ENCODE data around the gene PTTG1IP2.
"Not testable (repeated sequence)": the region's sequence is repeated elsewhere in the genome, so short reads cannot be mapped to it uniquely, and the experiment has no call there.

Gene PTTG1IP2

DNA sequence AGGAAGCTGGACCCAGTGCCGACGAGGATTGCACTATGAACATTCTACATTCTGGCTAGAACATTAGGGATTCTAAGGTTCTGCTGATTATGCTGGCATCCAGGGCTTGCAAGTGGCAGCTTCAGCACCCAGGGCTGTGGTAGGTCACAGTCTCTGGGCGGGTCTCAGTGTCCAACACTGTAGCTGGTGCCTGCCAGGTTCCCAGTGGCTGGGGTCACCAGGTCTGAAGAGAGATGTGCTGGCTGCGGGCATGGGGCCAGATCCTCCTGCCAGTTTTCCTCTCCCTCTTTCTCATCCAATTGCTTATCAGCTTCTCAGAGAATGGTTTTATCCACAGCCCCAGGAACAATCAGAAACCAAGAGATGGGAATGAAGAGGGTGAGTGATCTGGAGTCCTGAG lies at the start of gene PTTG1IP2:
Gene PTTG1IP2, plus strand, starts transcription at position 86 of the 400 bp plus-strand sequence. Its CDS starts 148 bp downstream, at position 234.
- no peak for DNase-seq

DNA sequence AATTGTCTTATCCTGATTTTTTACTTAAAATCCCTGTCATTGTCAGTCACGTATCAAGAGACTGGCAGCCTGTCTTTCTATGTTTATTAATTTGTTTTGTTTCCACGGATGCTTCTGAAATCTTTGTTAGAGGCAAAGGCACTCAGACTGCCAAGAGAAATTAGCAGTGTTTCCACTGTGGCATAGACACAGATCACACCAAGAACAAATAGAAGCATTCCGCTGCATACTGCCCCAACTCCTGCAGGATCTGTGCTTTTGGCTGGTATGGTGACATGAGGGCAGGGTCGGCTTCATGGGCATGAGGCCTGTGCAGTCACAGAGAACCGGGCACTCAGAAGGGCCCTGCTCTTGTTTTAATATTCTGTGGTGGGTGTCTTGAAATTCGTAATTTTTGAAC lies 47.8 kb upstream of the PTTG1IP2 start:
- DNase-seq = no peak

DNA sequence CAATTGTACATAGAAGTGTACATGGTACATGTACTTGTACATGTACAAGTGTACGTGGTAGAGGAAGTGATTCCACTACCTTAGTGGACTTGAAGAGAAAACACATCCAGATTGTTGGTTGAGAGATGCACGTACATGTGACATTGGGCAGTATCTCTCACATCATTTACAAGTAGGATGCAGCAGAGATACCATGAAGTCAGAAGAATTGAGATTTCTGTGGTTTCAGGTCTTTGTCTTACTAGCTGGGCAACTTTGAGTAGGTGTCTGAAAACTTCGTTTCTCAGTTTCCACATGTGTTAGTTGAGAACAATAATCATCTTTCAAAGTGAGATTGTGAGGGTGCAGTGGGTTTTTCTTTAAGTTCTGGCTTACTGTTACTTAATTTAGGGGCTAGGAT lies 44.7 kb upstream of the PTTG1IP2 start:
- DNase-seq = no peak

DNA sequence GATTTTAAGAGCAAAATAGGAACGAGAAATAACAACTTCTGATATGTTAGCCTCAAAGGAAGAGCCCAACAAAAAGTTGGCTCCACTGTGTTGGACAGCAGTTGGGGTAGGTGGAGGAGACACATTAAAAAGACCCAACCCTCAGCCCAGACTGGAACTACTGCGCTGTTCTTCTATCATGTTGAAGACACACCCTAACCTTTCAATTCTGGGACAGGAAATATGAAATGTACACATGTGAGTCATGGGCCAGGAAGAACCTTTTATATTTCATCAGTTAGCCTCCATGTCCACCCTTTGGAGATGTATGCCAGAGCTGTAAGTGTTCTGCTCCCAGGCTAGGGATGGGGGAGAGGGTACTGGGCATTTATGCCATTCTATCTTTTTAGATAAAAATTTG lies 44.1 kb upstream of the PTTG1IP2 start:
- no peak for DNase-seq

DNA sequence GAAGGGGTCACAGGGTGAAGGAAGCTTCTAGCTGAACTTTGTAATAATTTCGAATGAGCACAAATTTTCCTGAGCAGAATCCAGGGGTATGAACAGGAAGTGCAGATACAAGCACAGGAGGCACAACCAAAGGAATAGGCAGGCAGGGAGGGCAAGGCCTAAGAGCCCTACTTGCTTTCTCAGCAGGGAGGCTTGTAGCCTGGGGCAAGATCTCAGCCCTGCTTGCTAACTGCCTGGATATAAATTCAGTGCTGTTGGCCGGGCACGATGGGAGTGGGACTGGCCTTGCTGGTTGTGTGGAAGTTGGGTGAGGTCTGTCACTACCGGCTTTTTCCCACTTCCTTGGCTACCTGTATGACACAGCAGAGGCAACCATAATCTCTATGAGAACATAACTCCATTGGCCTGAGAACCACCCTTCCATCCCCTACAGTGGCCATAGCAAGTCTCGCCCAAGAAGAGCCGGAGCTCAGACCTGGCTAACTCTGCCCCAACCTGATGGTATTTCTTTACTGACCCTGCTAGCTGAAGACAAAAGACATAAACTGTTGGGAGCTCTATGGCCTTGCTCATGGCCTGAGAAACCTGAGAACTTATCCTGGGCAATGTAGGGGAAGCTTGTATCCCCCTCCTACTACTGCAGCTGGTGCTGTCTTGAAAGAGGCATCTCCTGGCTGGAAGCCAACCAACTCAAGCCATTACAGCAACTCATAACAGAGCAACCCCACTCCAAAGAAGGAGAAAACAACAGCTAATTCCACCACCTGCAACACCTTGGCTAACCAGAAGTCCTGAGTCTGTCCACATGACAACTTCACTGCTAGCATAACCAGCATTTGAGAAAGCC lies 38.6 kb upstream of the PTTG1IP2 start:
- no peak for DNase-seq

DNA sequence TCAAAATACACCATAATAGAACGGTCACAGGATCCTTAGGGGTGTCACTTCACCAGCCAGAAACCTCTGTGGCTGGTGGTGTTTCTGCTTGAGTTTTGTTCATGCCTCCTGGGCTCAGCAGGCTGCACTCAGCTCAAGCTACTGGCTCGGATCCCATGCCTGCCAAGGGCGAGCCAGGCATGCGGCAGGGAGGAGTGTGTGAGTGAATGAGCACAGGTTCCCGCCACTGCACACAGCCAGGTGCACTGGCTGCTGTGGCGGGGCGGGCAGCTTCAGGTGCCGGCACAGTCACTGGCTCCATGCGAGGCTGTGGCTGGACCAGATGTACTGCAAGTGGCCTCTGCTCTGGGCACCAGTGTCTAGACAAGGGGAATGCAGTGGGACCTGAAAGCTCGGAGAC lies 36.7 kb upstream of the PTTG1IP2 start:
- no peak for DNase-seq

DNA sequence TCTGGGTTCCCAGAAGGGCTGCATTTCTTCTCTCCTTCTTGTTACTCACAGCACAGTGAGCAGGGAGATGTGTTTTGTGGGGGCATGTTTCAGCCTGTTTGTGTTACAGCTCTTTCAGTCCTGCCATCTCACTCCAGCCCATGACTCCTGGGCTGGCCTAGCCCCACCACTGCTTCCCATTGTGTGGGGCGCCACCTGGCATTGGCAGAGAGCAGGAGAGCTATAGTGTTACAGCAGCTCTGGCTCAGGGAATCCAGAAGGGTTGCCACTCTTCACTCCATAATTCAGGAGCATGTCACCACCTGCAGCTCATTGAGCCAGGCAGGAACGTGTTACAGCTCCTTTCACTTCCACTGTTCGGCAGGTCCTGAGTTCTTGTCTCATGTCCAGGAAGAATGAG lies 36.2 kb upstream of the PTTG1IP2 start:
- DNase-seq = no peak

DNA sequence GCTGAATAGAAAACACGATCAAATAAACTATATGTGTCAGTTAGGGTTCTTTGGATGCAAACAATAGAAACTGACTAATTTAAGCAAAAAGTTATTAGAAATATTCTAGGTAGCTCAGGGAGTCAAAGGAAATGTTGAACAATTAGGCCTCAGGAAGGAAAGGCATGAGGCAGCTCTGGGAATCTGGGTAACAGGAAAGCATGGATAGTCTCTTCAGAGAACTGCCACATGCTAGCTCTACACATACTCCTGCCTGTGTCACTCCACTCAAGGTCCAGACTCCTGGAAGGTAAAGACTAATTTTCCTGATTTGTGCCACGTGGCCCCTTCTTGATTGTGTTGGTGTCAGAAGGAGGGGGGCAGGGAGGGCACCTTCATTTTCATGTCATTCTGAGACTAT lies 23.8 kb upstream of the PTTG1IP2 start:
- DNase-seq = no peak

DNA sequence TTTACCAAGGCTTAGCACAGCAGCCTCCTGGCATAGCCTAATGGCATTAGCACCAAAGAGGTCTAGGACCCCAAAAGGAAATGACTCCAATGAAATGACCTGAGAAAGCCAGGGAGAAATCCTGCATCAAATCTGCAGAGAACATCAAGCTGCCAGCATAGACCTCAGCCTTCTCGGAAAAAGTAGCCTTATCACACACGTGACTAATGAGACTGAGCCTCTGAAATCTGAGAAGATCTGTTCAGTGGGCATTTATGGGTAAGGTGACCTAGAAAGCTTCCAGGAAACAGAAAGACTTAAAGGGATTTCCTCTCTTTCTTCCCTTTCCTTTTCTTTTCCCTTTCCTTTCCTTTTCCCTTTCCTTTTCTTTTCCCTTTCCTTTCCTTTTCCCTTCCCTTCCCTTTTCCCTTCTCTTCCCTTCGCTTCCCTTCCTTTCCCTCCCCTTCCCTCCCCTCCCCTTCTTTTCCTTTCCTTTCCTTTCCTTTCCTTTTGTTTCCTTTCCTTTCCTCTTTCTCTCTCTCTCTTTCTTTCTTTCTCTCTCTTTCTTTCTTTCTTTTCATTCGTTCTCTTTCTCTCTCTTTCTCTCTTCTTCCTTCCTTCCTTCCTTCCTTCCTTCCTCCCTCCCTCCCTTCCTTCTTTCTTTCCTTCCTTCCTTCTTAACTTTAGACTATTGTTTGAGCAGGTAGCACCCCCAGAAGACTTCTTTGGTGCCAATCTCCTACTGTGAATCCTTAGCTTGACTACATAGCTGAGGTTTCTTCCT lies 23.1 kb upstream of the PTTG1IP2 start:
- DNase-seq = no peak

DNA sequence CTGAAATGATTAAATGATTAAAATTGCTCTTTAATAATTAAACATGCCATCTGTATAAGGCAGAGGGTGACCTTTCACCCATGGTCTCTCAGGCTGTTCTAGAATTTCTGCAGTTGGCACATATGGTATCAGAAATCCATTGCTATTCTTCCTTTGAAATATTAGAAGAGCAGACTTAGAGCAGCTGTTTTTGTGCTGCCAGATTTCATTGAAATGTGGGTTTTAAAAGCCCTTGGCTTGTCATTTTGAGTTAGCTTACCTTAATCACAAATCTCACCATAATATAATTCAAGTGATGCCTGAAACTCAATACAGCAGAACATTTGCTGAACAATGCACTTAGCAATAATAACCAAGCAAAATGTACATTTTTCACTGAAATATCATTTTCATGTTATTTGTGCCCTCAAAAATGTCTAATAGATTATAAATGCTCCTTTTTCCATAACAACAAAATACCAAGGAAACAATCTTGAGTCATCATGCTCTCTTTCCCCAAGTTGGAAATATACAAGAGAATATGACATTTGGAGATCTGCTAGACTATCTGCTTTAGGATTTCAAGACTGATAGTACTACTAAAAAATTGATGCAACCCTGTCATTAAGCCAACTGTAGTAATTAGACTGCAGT lies 16.1 kb upstream of the PTTG1IP2 start:
- no peak for DNase-seq

DNA sequence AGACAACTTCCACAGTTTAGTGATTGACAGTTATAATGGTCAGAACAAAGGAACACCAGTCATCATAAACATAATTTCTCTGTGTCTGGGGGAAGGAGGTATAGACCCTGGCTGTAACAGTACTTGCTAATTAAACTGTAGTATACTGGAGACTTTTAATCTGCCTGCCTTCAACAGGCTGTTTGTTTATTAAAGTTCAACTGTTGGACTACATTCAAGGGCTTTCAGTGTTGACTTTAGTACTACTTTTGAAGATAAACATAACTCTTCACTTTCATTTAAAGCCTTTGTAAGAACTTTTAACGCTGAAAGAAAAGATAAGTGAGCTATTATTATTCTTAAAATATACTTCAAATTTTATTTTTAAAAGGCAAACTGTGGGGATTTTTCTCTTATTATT lies 15.5 kb upstream of the PTTG1IP2 start:
- no peak for DNase-seq

DNA sequence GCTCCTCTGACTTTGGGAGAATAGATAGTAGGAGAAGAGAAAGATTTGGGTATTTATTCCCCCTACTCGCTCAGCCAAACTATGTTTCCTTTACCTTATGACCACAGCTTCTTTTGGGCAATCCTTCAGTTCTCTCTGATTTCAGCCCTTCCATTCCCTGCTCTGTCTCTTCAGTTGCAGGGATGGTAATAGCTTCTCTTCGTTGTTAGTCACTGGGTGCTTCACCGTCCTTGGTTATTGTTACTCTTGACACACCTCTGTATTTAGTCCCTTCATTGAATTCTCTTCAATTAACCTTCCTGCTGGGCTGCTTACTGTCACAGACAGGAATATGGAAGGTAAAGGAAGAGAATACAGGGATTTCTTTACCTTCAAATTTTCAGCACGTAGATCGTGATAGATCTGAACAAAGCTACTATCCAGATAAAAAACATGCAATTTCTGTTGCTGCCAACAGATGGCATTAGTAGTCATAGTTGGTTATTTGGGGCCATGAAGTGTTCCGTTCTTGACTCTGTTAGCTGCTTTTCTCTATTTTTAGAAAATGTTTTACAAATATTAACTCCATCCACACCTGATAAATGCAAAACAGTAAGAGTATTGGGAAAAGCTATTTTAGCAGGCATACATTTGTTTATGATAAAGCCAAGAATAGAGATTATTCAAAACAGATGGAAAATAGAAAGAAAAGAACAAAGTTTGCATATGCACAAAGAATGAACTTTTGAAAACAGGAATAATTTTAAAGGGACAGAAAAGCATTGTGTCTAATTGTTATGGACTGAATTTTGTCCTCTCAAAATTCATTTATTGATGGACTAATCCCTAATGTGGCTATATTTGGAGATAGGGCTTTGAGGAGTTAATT lies 14.0 kb upstream of the PTTG1IP2 start:
- DNase-seq = peak; percentile 18

DNA sequence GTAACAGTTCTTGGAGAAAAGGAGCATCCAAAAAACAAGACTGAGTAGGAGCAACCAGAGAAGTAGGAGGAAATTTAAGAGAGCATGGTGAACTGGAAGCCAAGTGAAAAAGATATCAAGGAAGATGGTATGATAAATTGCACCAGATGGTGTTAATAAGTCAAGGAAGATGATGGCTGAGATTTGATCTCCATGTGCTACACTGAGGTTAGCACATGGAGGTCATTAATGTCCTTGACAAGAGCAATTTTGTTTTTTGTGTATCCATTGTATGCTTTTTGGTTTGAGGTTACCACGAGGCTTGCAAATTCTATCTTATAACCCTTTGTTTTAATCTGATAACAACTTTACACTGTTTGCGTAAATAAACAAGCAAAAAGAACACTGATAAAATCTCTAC lies 11.3 kb upstream of the PTTG1IP2 start:
- no peak for DNase-seq

DNA sequence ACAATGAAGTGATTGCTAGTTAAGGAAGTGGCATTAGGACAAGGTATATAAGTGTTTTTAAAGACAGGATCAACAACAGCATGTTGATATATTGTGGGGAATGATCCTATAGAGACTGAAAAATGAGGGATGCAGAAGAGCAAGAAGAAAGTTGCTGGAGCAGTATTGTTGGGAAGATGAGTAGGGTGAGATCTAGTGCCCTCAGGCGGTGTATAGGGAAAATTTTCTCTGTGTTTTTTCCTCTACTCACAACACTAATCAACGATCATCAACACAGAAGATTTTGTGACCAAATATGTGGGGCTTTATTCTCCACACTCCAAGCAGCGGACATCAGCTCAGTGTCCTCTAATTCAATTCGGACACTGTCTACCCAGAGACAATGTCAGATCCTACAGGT lies 9.6 kb upstream of the PTTG1IP2 start:
- no peak for DNase-seq

DNA sequence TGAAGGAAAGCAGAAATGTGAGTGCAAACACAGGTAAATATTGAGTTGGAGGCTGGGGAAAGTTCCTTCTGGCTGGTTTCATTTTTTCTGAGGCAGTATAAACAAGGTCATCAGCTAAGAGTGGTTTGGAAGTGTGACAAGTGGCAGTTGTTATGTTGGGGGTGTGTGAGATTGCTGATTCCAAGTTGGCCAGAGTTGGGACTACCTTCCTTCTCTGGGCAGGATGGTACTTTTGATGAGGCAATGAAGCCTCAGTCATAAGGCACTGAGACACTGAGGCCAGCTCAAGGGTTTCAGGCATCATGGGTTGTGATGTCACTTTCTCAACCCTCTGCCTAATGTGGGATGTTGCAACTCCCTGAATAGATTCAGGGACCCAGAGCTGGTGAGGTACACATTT lies 8.2 kb upstream of the PTTG1IP2 start:
- DNase-seq = no peak

DNA sequence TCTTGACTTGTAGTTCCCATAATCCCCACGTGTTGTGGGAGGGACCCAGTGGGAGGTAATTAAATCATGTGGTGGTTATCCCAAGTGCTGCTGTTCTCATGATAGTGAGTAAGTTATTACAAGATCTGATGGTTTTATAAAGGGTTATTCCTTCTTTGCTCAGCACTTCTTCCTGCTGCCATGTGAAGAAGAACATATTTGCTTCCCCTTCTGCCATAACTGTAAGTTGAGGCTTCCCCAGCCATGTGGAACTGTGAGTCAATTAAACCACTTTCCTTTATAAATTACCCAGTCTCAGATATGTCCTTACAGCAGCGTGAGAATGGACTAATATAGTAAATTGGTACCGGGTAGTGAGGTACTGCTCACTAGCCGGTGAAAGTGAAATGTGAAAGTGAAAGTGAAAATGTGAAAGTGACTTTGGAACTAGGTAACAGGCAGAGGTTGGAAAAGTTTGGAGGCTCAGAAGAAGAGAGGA lies 6.2 kb upstream of the PTTG1IP2 start:
- DNase-seq = not testable (repeated sequence)

DNA sequence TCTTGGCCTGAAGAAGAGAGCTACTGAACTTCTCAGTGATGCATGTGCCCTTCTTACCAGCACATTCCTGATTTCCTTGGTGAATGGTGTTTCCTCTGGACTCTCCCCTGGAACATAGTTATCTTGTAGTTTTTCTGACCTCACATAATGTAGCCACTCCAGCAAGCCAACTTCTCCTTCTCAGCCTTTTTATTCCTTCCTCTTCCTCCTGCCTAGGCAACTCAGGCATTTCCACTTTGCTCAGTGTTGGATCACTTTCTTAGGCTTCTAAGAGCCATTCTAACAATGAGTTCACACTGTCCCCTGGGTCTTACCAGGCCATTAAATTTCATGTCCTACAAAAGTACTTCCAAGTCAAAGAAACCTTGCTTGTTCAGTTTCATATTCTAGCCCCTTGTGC lies 3.6 kb upstream of the PTTG1IP2 start:
- no peak for DNase-seq

DNA sequence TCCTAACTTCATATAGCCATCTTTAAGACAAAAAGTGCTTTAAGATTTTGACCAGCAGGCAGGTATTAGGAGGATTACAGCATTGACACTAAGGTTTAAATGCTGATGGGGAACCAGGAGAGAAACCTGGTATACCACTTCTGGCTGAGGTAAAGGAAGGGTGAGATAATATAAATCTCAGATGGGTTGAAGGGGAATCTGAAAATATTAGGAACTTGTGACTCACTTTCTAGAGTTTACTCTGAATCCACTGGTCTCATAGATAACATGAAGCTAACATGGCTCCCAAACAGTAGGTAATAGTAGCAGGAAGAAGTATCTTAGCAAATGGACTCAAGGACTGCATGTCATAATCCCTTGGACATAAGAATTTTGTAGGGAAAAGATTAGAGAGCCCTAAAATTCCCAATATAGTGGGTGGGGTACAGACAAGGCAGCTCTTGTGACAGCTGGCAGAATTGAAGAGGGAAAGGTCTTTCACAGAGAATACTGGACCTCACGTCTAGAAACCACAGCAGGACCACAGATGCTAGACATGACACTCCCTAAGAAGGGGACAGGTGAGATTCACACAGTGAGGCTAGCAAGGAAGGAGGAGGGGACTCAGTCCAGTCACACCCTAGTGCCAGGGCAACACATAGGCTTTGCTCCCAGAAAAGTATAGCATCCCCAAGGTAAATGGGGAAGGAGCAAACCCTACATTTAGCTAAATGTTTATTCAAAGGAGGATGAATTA lies 3.5 kb downstream of the PTTG1IP2 start:
- no peak for DNase-seq

DNA sequence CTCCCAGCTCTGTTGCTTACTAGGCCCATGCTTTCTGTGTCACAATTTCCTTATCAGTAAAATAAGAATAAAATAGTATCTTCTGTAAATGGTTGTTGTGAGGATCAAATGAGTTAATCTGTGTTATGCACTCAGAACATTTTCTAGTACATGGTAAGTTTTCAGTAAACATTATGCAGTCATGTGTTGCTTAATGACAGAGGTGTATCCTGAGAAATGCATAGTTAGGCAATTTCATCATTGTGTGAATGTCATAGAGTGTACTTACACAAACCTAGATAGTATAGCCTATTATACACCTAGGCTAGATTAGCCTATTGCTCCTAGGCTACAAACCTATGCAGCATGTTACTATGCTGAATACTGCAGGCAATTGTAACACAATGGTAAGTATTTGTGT lies 4.4 kb downstream of the PTTG1IP2 start:
- DNase-seq = no peak

DNA sequence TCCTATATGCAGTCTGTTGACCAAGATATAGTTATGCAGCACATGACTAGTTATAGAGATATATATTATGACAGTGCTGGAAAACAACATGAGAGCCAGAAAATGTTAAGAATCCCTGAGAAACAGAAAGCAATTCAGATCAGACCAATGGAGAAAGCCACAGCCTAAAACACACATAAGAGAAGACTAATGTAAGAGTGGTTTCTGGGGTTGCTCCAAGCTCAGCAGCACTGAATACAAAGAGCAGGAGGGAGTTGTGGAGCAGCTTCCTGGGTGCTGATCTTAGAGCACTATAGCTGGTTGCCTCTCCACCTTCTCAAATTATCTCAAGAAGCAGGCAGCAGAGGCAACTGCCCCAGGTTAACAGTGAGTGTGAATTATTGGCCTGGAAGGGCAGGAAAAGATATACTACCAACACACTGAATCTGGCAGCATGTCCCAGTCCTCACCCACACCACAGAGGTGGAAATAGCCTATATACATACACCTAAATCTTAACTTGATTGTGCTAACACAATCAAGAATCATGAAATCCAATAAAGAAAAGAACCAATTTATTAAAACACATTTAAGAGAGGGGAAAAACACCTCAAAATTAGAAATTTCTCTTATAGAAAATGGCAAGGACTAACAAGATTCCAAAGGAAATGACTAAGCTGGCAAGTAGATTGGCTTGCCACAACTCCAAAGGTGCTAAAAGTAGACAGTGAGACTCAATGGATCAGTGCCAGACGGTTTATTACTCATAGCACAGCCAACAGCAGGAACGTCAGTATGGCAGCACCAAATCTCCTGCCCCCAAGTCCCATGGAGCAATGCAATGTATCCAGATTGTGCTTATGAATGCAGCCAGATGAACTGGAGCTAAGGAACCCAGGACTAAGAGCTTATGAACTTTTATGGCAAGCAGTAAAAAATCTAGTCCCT lies 5.1 kb downstream of the PTTG1IP2 start:
- no peak for DNase-seq

DNA sequence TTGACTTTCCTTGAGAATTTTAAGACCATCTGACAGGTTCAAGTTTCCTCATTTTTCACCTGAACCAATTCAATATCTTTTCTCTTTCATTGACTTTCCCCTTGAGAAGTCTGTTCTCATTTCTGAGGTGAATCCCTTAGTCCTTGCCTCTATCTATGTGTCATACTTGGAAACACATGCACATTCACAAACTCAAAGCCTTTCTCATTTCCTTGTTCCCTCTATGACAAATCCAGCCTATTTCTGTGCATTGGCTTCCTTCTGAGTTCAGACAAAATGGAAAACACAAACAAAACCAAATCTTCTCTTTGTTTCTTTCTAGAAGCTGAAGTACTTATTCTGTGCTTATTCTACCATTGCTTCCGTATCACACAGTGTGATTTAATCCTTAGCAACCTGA lies 13.8 kb downstream of the PTTG1IP2 start:
- no peak for DNase-seq
